DMS53 treated with DMSO at 0.1 percent for 48 hours (cell line): Measurements from ENCODE around the gene UPK1A.
"Not testable (repeated sequence)": the region's sequence is repeated elsewhere in the genome, so short reads cannot be mapped to it uniquely, and the experiment has no call there.

Experiments
- DNase-seq: peaks from one replicate; lab custom pipeline; 2025; ENCODE audit not compliant: unreplicated experiment; lab: John Stamatoyannopoulos, UW

The UPK1A gene

GRCh38 chr19:35644206-35644986 lies 21.9 kb upstream of the UPK1A start:
- DNase-seq, result peak; percentile 97

- DNase-seq, result no peak
These were observed 21.2 kb upstream of the UPK1A start for GRCh38 chr19:35644987-35645679.

- no peak for DNase-seq
These were observed 20.4 kb upstream of the UPK1A start for GRCh38 chr19:35645680-35646511.

- DNase-seq, result peak; percentile 99
These were observed 18.0 kb upstream of the UPK1A start, which contains the start of gene COX6B1 for GRCh38 chr19:35648017-35648961. Gene COX6B1, plus strand, starts transcription at chr19:35648323. Its CDS starts 2,921 bp downstream, at chr19:35651244.

- no peak for DNase-seq
These were observed 15.7 kb upstream of the UPK1A start for GRCh38 chr19:35650581-35650980.

- DNase-seq, result not testable (repeated sequence)
These were observed 11.5 kb upstream of the UPK1A start for GRCh38 chr19:35654828-35655227.

GRCh38 chr19:35655600-35655999 lies 10.7 kb upstream of the UPK1A start:
- DNase-seq, result no peak

- no peak for DNase-seq
These were observed 9.6 kb upstream of the UPK1A start for GRCh38 chr19:35656700-35657099.

GRCh38 chr19:35657904-35658700 lies 8.2 kb upstream of the UPK1A start:
- no peak for DNase-seq

- DNase-seq, result no peak
These were observed 4.3 kb upstream of the UPK1A start for GRCh38 chr19:35661995-35662340.

GRCh38 chr19:35663981-35664380 lies 2.3 kb upstream of the UPK1A start:
- DNase-seq, result no peak

- no peak for DNase-seq
These were observed 1.2 kb upstream of the UPK1A start for GRCh38 chr19:35665157-35665556.

GRCh38 chr19:35665604-35666003 lies 713 bp upstream of the UPK1A start:
- no peak for DNase-seq

- no peak for DNase-seq
These were observed 3.2 kb downstream of the UPK1A start for GRCh38 chr19:35669566-35669965.

GRCh38 chr19:35669974-35670373 lies 3.7 kb downstream of the UPK1A start:
- DNase-seq, result no peak

- DNase-seq, result no peak
These were observed 4.4 kb downstream of the UPK1A start for GRCh38 chr19:35670686-35671085.

- DNase-seq, result no peak
These were observed 5.5 kb downstream of the UPK1A start for GRCh38 chr19:35671818-35672217.

GRCh38 chr19:35673121-35673804 lies 6.9 kb downstream of the UPK1A start:
- peak; percentile 69 for DNase-seq

GRCh38 chr19:35675589-35676140 lies 9.3 kb downstream of the UPK1A start:
- no peak for DNase-seq
